ENCODE results near the gene CYP4A11.
"Not testable (repeated sequence)": the region's sequence is repeated elsewhere in the genome, so short reads cannot be mapped to it uniquely, and the experiment has no call there.

Gene CYP4A11

DNA sequence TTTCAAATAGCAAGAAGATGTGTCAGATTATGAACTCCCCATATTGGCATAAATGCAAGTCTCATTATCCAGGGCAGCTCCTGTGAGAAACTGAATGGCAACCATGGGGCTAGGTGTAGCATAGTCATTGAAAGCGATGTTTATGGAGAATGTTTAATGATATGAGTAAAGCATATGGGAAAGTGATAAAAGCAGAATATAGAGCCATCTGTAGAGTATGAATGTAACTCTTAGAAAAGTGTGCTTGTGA is 8.1 kb upstream of the CYP4A11 start:
- H3K9me3 ChIP-seq (ENCODE audit: control insufficient read depth, low read length); H3K4me1 ChIP-seq (ENCODE audit: control insufficient read depth, insufficient read depth, low read length, poor library complexity, severe bottlenecking); H3K4me3 ChIP-seq (ENCODE audit: extremely low read depth, insufficient read depth, low read length, poor library complexity, severe bottlenecking); H3K36me3 ChIP-seq (ENCODE audit: control insufficient read depth, insufficient read depth, low read length); H3K27ac ChIP-seq (ENCODE audit: low read depth, low read length, severe bottlenecking): not testable (repeated sequence)
- WGBS, 2 experiments (ENCODE audit: insufficient coverage in 2 of 2): no CpG with 5 or more reads among the region's 1 CpG

DNA sequence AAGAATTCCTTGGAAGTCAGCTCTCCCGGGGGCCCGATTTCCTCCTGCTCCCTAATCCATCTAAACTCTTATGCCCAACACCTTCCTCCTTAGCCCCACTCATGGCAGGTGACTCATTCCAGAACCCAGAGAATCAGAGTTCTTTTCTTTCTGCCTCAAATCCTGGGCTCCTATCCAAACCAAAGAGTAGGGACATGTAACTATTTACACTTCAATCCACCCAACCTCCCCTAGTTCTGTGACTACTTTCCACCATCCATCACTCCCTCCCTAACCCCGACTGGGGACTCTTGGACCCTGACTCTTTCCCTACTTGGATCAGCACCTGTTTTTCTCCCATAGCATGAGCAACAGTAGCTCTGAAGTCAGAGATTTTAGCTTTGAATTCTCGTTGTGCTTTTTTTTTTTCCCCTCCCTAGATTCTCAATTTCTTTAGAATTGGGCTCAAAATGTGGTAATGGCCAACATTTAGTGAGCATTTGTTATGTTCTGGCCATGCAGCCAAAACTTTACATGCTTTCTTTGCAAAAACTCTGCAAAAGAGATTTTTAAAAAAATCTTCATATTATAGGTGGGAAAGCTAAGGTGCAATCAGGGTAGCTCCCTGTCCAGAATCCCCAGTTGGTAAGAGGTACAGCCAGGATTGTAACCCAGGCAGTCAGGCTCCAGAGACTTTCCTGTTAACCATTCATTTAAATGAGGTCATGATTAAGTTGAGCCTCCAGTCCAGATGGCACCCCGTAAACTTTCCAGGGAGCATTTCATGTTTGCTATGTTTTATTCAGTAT is 7.5 kb upstream of the CYP4A11 start:
- no peaks in the 10 kb centered on the region for H3K4me1 ChIP-seq (ENCODE audit: control insufficient read depth, insufficient read depth, low read length, poor library complexity, severe bottlenecking)
- 82 to 94% methylated on average over 2 of the region's 5 CpGs for WGBS, 2 experiments (ENCODE audit: insufficient coverage in 2 of 2)
- H3K27ac ChIP-seq (ENCODE audit: low read depth, low read length, severe bottlenecking): no peak overlapping the region
- no peaks in the 10 kb centered on the region for H3K36me3 ChIP-seq (ENCODE audit: control insufficient read depth, insufficient read depth, low read length)
- H3K9me3 ChIP-seq (ENCODE audit: control insufficient read depth, low read length): no peaks in the 10 kb centered on the region
- H3K4me3 ChIP-seq (ENCODE audit: extremely low read depth, insufficient read depth, low read length, poor library complexity, severe bottlenecking): no peak overlapping the region

DNA sequence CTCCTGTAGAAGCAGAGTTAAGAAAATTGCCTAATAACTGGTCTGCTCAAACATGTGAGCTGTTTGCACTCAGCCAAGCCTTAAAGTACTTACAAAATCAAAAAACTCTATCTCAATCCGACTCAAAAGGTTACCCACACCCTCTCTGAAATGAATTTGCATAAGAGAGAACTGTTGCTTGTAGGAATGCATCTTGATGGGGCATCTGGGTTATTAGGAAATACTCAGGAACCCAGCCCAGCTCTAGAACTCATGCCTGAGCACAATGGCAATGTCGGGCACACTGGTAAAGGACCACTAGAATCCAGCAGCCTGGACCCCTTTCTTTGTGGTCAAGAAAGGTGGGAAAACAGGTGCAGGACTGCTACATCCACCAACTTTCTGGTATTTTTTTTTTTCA is 6.4 kb upstream of the CYP4A11 start:
- not testable (repeated sequence) for H3K36me3 ChIP-seq (ENCODE audit: control insufficient read depth, insufficient read depth, low read length); H3K4me1 ChIP-seq (ENCODE audit: control insufficient read depth, insufficient read depth, low read length, poor library complexity, severe bottlenecking); H3K9me3 ChIP-seq (ENCODE audit: control insufficient read depth, low read length); H3K4me3 ChIP-seq (ENCODE audit: extremely low read depth, insufficient read depth, low read length, poor library complexity, severe bottlenecking); H3K27ac ChIP-seq (ENCODE audit: low read depth, low read length, severe bottlenecking)
- no CpG with 5 or more reads among the region's 2 CpGs for WGBS, 2 experiments (ENCODE audit: insufficient coverage in 2 of 2)

DNA sequence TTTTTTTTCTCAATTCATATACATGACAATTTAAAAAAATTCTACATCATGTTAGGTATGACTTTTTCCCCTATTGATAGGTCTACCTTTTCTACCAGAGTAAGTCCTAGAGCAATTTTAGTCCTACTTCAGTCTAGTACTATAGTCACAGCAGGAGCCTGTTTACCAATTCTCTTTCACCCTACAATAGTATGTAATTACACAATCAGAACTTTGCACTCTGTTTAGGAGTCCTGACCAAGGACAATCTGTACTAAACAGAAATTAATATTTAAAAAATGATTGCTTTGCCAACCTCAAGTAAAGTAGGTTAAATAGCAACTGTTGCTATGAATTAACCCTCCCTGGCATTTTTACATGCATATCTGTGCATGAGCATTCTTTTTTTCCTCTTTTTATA is 810 bp upstream of the CYP4A11 start:
- Histone ChIP-seq H3K36me3 (ENCODE audit: control insufficient read depth, insufficient read depth, low read length) (no peaks in the 10 kb centered on the region), H3K9me3 (ENCODE audit: control insufficient read depth, low read length) (no peaks in the 10 kb centered on the region), H3K4me3 (ENCODE audit: extremely low read depth, insufficient read depth, low read length, poor library complexity, severe bottlenecking) (no peak overlapping the region), H3K4me1 (ENCODE audit: control insufficient read depth, insufficient read depth, low read length, poor library complexity, severe bottlenecking) (no peaks in the 10 kb centered on the region), H3K27ac (ENCODE audit: low read depth, low read length, severe bottlenecking) (no peak overlapping the region)

DNA sequence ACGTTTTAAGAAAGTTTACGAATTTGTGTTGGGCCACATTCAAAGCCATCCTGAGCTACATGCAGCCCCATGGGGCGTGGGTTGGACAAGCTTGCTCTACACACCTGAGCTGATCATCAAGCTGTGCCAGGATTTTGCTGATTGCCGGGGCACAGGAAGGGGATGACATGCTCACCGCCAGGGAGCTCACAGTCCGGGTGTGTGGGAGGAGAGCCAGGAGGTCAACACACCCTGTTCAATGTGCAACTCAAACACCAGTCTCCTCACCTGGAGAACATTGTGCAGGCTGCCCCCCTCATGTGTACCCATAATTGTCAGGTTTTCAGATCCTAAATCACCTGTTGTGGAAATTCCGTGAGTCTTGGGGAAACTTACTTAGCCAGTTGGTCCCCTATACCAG is 969 bp downstream of the CYP4A11 start:
- WGBS, 2 experiments (ENCODE audit: insufficient coverage in 2 of 2): 88 to 89% methylated on average over 4 to 6 of the region's 7 CpGs
- H3K4me1 ChIP-seq (ENCODE audit: control insufficient read depth, insufficient read depth, low read length, poor library complexity, severe bottlenecking): no peaks in the 10 kb centered on the region
- no peaks in the 10 kb centered on the region for H3K36me3 ChIP-seq (ENCODE audit: control insufficient read depth, insufficient read depth, low read length)
- no peak overlapping the region for H3K4me3 ChIP-seq (ENCODE audit: extremely low read depth, insufficient read depth, low read length, poor library complexity, severe bottlenecking)
- H3K27ac ChIP-seq (ENCODE audit: low read depth, low read length, severe bottlenecking): no peak overlapping the region
- H3K9me3 ChIP-seq (ENCODE audit: control insufficient read depth, low read length): no peaks in the 10 kb centered on the region

DNA sequence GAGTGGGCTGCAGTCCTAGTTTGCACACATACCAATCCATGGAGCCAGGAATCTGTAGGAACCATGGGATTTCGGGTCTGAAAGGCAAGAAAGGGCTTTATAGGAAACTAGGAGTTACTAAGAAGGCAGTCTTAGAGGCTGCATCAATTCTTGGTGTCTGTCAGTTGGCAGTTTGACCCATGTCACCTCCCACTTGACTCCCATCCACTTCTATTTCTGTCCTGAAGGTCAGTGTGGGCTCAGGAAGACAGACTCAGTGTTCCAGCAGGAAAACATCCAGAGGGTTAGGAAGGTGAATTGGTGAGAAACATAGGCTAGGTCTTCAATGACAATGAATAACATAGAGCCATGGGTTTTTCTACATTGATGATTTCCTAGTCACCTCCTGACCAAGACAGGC is 4.0 kb downstream of the CYP4A11 start:
- no peak overlapping the region for H3K27ac ChIP-seq (ENCODE audit: low read depth, low read length, severe bottlenecking)
- H3K4me1 ChIP-seq (ENCODE audit: control insufficient read depth, insufficient read depth, low read length, poor library complexity, severe bottlenecking): no peaks in the 10 kb centered on the region
- no peaks in the 10 kb centered on the region for H3K36me3 ChIP-seq (ENCODE audit: control insufficient read depth, insufficient read depth, low read length)
- no peaks in the 10 kb centered on the region for H3K9me3 ChIP-seq (ENCODE audit: control insufficient read depth, low read length)
- H3K4me3 ChIP-seq (ENCODE audit: extremely low read depth, insufficient read depth, low read length, poor library complexity, severe bottlenecking): no peak overlapping the region
- no CpG with 5 or more reads among the region's 1 CpG for WGBS, 2 experiments (ENCODE audit: insufficient coverage in 2 of 2)

DNA sequence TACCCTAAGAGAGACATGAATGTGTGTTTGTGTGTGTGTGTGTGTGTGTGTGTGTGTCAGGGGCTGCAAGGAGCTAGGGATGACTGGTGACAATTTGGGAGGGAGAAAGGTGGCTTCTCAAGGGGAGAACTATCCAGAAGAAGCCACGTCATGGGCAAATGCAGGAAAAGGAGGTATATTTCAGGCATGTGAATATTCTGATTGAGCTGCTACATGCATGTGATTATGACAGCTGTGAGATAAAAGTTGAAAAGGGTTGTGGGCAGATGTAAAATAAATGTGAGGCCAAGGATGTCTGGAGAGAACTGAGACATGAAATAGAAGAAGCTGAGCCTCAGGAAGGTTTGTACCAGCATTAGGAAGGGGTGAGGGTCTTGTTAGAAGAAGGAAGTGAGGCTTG is 4.5 kb downstream of the CYP4A11 start:
- Histone ChIP-seq H3K4me1 (ENCODE audit: control insufficient read depth, insufficient read depth, low read length, poor library complexity, severe bottlenecking) (no peaks in the 10 kb centered on the region), H3K9me3 (ENCODE audit: control insufficient read depth, low read length) (no peaks in the 10 kb centered on the region), H3K4me3 (ENCODE audit: extremely low read depth, insufficient read depth, low read length, poor library complexity, severe bottlenecking) (no peak overlapping the region), H3K27ac (ENCODE audit: low read depth, low read length, severe bottlenecking) (no peak overlapping the region), H3K36me3 (ENCODE audit: control insufficient read depth, insufficient read depth, low read length) (no peaks in the 10 kb centered on the region)
- 67 to 71% methylated on average over 1 of the region's 1 CpG for WGBS, 2 experiments (ENCODE audit: insufficient coverage in 2 of 2)

DNA sequence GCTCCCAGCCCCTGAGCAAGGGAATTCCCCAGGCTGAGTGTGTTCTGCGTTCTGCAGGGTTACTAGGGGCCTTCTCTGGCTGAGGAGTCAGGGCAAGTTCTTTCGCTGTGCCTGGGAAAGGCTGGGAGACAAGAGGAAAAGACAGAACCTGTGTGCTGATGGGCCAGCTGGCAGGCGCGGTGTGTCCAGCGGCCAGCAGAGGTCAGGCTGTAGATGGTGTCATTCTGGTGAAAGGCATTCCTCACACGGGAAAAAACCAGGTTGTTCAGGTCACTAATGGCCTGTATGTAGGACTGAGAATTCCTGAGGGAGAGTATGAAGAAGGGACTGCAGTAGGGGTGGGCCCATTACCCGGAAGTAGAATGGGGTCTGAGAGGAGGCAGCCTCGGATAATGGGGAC is 6.4 kb downstream of the CYP4A11 start:
- not testable (repeated sequence) for H3K4me1 ChIP-seq (ENCODE audit: control insufficient read depth, insufficient read depth, low read length, poor library complexity, severe bottlenecking); H3K27ac ChIP-seq (ENCODE audit: low read depth, low read length, severe bottlenecking); H3K36me3 ChIP-seq (ENCODE audit: control insufficient read depth, insufficient read depth, low read length); H3K9me3 ChIP-seq (ENCODE audit: control insufficient read depth, low read length); H3K4me3 ChIP-seq (ENCODE audit: extremely low read depth, insufficient read depth, low read length, poor library complexity, severe bottlenecking)
- 16 to 29% methylated on average over 6 of the region's 8 CpGs for WGBS, 2 experiments (ENCODE audit: insufficient coverage in 2 of 2)

DNA sequence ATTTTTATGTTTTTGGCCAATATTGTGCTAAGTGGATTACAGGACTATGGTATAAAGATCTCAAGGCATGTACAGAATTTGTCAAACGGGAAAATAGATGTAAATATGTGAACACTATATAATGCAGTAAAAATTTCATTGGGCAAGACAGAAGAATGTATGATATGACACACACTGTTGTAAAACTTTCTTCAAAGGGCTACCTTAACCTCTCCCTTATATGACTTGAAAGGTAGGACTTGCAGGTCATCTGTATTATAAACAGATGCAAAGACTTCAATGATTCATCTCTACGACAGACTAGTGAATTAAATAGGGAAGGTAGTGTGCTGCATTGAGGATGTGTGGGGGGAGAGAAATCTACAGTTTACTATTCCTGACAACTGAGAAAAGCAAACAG is 9.3 kb downstream of the CYP4A11 start:
- not testable (repeated sequence) for H3K4me1 ChIP-seq (ENCODE audit: control insufficient read depth, insufficient read depth, low read length, poor library complexity, severe bottlenecking)

DNA sequence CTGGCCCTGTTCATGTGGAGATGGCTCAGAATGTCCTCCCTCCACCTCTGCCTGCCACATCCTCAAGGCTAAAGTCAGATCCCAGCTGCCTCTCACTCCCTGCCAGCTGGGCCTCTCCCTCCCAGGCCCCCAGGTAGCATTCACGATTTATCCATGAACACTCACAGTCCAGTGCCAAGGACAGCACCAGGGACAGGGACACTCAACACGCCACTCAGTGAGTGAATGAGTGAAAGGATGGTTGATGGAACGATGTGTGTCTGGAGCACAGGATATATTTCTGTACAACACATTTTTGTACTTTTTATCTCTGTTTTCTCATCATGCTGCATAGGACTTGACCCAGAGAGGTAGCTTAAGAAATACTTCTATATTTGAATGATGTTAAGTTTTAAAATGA is 10.1 kb downstream of the CYP4A11 start:
- Histone ChIP-seq H3K36me3 (ENCODE audit: control insufficient read depth, insufficient read depth, low read length) (no peaks in the 10 kb centered on the region), H3K4me1 (ENCODE audit: control insufficient read depth, insufficient read depth, low read length, poor library complexity, severe bottlenecking) (no peaks in the 10 kb centered on the region), H3K4me3 (ENCODE audit: extremely low read depth, insufficient read depth, low read length, poor library complexity, severe bottlenecking) (no peak overlapping the region), H3K9me3 (ENCODE audit: control insufficient read depth, low read length) (no peaks in the 10 kb centered on the region), H3K27ac (ENCODE audit: low read depth, low read length, severe bottlenecking) (no peak overlapping the region)
- WGBS, 2 experiments (ENCODE audit: insufficient coverage in 2 of 2): no CpG with 5 or more reads among the region's 3 CpGs

More for the DNA sequence above, 9.3 kb downstream of the CYP4A11 start:
- H3K27ac ChIP-seq (ENCODE audit: low read depth, low read length, severe bottlenecking); H3K36me3 ChIP-seq (ENCODE audit: control insufficient read depth, insufficient read depth, low read length); H3K4me3 ChIP-seq (ENCODE audit: extremely low read depth, insufficient read depth, low read length, poor library complexity, severe bottlenecking); H3K9me3 ChIP-seq (ENCODE audit: control insufficient read depth, low read length): not testable (repeated sequence)
- no CpG with 5 or more reads among the region's 2 CpGs for WGBS, 2 experiments (ENCODE audit: insufficient coverage in 2 of 2)

DNA sequence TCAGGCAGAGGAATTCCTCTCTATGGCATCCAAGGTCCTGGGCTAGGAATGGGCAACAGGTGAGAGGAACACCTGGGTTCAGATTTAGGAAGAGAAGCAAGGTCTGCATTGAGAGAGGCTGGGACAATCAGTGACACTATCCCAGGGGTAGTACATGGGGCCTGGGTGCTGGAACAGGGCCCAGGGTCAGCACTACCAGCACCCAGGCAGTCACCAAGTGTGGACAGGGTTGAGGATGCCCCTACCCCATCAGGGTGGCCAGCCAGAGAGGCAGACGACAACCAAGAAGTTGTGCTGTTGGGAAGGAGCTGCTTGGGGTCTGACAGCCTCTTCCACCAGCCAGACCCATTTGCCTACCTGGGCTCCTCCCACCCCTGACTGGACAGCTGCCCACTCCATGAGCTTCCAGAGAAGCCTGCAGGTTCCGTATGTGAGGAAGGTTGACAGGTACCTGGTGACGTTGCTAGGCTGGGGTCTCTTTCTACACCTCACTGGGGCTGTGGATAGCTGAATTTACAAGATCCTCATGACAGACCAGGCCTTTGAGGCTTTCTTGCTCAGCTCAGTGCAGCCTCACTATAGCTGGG is 13.9 kb downstream of the CYP4A11 start:
- H3K4me3 ChIP-seq (ENCODE audit: extremely low read depth, insufficient read depth, low read length, poor library complexity, severe bottlenecking): no peak overlapping the region
- WGBS, 2 experiments (ENCODE audit: insufficient coverage in 2 of 2): 100% methylated on average over 1 to 2 of the region's 3 CpGs
- H3K4me1 ChIP-seq (ENCODE audit: control insufficient read depth, insufficient read depth, low read length, poor library complexity, severe bottlenecking): no peaks in the 10 kb centered on the region
- no peak overlapping the region for H3K27ac ChIP-seq (ENCODE audit: low read depth, low read length, severe bottlenecking)
- H3K9me3 ChIP-seq (ENCODE audit: control insufficient read depth, low read length): no peaks in the 10 kb centered on the region
- no peaks in the 10 kb centered on the region for H3K36me3 ChIP-seq (ENCODE audit: control insufficient read depth, insufficient read depth, low read length)

Data from mesodermal cell (in vitro differentiated cells).